HG03439 (cell line): ENCODE results near the gene ITGA7.

ENCODE experiments used
- ATAC-seq: cut with Tn5 transposase; IDR thresholded peaks from one replicate; pipeline ENCODE4 v1.9.1; 2021; ENCODE audit warnings: mild to moderate bottlenecking, moderate library complexity; ENCODE audit not compliant: unreplicated experiment

ITGA7 gene, protein sequence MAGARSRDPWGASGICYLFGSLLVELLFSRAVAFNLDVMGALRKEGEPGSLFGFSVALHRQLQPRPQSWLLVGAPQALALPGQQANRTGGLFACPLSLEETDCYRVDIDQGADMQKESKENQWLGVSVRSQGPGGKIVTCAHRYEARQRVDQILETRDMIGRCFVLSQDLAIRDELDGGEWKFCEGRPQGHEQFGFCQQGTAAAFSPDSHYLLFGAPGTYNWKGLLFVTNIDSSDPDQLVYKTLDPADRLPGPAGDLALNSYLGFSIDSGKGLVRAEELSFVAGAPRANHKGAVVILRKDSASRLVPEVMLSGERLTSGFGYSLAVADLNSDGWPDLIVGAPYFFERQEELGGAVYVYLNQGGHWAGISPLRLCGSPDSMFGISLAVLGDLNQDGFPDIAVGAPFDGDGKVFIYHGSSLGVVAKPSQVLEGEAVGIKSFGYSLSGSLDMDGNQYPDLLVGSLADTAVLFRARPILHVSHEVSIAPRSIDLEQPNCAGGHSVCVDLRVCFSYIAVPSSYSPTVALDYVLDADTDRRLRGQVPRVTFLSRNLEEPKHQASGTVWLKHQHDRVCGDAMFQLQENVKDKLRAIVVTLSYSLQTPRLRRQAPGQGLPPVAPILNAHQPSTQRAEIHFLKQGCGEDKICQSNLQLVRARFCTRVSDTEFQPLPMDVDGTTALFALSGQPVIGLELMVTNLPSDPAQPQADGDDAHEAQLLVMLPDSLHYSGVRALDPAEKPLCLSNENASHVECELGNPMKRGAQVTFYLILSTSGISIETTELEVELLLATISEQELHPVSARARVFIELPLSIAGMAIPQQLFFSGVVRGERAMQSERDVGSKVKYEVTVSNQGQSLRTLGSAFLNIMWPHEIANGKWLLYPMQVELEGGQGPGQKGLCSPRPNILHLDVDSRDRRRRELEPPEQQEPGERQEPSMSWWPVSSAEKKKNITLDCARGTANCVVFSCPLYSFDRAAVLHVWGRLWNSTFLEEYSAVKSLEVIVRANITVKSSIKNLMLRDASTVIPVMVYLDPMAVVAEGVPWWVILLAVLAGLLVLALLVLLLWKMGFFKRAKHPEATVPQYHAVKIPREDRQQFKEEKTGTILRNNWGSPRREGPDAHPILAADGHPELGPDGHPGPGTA

DNA sequence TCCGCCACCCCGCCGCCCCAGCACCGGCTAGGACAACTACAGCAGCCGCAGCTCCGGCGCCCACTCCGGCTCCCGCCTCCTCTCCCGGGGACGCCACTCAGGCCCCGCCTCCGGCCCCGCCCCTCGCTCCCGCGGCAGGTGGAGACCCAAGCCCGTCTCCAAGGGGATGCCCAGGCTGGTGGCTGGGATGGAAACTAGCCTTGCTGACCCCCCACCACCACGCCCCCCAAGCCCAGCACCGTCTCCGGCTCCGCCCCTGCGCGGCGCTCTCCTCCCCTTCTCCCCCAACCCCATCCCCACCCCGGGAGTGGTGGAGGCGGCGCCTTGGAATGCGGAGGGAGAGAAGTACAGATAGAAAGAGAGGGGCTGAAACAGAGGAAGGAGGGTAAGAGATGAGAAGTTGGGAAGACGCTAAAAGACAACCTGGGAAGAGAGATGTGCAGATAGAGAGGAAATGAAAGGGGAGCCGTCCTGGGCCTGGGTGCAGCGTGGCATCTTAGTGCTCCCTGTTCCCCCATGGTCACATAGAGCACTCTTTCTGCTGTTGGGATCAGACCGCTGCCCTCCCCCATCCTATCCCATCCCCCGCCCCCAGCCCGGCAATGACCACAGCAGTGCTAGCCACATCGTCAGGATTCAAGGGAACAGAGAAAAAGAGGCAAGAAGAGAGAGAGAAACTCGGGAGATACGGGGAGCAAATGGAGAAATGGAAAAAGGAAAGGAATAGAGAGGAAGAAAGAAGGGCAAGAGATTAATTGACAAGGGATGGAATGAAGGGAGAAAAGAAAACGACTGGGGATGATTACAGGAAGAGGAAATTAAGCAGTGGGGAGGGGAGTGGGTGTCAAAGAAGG is at the start of gene ITGA7:
Gene ITGA7 (minus strand): TSS at position 64 of the 854 bp plus-strand sequence. CDS start 222 bp downstream, outside the sequence.
- no peak for ATAC-seq

DNA sequence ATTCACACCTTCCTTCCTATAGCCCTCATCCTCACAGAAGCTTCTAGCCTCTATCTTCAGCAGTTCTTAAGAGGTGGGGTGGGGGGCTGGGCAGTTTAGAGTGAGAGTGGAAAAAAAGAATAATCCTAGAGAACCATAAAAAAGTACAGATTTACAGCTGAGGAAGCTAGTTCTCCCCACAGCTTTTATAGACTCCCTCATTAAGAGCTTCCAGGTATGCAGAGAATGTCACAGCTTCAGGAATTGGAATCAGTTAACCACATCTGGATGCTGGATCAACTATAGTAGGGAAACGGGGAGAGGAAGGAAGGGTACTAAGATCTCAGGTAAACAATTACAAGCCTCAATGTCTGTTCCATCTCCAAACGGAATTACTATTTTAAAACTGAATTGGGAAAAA is 47.5 kb upstream of the ITGA7 start:
- no peak for ATAC-seq

DNA sequence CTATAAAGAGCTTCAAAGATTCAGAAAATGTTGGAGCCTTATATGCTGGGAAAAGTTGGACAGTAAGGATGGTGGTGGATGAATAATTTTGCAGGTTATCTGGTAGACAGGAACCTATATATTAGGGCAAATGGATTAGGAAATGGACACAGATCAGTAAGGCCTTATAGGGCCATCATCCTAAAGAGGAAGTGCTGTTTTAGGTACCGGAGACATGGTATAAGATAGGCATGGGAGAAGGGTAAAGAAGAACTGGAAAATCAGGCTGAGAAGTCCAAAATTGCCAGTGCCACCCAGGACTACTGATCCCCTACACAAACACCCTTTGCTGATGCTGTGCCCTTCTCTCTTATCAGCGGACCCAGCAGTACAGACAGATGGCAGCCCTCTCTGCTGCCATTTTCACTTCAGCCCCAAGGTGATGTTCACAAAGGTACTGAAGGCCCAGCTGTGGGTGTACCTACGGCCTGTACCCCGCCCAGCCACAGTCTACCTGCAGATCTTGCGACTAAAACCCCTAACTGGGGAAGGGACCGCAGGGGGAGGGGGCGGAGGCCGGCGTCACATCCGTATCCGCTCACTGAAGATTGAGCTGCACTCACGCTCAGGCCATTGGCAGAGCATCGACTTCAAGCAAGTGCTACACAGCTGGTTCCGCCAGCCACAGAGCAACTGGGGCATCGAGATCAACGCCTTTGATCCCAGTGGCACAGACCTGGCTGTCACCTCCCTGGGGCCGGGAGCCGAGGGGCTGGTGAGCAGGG is 40.7 kb upstream of the ITGA7 start:
- no peak for ATAC-seq

DNA sequence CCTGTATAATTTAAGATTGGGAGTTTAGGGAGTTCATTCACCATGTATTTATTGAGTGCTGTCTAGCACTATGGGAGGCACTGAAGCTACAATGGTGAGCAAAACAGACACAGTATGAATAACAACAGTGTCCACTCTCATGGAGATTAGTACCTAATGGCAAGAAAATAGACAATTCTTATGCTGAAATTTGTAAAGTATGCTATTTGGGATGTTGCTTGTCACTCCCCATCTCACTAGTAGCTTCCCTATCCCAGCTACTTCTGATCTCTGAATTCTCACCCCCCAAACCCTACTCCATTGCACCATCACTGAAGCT is 39.2 kb upstream of the ITGA7 start:
- no peak for ATAC-seq

DNA sequence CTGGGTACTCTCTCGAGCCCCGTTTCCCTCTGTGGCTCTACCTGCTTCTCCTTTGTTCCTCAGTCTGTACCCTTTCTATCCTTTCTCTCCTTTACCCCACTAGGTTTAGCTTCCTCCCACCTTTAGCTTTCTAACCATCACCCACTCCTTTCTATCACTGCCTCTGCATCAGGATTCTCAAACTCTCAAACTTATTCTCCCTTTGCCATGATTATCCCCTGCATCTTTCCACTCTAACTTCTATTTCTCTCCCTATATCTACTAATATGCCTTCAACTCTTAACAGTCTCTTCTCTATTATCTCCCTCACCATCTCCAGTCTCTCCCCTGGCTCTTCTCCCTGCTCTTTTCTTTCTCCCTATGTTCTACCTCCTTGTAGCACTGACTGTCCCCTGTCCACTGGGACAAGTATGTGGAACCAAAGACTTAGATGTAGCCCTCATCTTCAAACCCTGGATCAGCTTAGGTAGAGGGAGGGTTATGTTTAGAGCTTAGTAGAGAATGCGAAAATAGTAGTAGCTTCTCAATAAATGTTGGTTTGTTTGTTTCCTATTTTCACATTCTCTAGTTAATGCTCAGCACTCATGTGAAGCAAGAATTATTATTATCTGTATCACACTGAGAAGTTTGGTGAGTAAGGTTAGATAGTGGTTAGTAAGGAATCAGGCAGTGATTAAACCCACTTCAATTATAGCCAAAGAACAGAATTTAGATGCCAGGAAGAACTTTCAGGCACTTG is 38.6 kb upstream of the ITGA7 start:
- no peak for ATAC-seq

DNA sequence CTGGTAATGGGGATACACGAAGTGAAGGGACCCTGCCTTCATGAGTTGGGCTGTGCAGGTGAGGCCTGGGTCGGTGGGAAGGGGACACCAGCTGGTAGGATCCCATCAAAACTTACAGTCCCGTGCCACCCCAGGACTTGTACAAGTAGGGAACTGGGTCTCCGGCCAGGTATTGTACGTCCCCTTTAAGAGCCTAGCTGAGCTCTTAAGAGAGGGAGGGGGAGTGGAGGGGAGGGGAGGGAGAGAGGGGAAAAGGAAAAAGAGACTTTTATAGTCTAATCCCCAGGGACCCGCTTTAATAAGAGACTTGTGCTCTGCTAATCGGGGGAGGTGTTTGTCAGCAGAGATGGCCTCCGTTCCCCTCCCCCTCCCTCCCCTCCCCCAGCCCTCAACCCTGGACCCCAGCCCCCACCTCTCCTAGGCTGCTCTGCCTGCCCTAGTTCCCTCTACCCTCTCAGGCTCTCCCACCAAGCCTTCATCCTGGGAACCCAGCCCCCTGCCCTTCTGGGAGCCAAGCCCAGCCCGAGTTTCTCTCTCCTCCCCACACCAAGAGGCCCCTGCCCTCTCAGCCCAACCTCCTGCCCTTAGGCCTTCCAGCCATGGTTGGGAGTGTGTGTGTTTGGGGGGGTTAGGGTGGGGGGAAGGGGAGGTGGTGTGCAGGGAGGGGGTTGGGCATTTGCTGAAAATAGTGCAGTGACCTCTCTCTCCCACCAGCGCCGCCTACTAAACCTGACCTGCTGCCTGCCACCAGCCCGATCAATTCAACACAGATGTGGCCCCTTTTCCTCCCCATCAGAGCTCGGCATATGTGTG is 37.9 kb upstream of the ITGA7 start:
- ATAC-seq: no peak

DNA sequence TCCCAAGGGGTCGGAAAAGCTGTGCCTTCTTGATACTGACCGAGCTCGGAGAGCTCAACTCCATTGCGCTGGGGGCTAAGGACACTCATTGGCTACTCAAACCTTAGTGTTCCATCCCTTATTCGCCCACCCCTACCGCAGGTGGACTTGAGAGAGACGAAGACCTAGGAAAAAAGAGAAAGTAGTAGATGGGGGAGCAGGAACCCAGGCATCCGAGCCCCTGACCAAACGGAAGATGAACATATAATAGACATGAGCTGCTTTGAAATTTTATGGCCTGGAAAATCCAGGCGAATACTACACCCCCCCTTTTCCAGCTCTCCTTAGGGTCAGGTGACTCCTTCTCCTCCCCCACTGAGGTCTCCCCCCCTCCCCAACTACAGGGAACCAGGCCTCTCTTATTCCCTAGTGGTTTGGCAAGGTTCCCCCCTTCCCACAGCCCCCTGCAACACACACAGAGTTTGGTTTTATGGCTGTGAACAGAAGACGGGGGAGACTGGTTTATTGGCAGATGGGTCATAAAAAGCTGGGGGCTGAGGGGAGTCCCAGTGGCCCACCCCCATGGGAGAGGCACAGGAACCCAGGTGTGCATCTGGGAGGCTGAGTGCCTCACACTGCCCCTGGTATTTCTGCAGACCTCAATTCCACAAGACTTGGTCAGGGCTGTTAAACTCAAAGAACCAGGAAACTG is 36.8 kb upstream of the ITGA7 start:
- no peak for ATAC-seq

DNA sequence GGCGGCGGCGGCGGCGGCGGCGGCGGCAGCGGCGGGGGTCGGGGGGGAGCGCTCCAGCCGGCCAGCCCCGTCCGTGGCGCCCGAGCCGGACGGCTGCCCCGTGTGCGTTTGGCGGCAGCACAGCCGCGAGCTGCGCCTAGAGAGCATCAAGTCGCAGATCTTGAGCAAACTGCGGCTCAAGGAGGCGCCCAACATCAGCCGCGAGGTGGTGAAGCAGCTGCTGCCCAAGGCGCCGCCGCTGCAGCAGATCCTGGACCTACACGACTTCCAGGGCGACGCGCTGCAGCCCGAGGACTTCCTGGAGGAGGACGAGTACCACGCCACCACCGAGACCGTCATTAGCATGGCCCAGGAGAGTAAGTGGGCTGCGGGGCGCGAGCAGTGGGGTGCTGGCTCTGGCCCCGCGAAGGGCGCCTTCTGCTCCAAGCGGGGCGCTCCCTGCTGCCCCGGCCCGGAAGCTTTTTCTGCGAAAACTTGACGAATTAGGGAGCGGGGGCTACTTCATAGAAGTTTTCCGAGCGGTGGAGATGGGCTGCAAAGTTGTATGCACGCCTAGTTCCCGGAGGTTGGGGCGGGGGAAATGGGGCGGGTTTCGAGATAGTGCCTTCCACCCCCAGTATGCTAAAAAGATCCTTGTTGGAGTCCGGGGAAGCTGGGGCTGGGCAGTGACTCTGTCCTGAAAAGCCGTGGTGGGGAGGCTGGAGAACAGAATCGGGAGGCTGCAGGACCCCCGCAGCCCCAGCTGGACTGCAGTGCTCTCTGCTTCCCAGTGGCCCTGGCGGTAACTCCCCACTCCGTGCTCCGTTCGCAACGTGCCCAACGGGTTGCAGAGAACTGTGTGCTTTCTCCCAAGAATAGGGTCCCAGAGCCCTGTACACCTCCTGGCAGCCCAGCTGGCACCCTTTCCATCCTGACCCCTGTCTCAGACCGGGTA is 36.0 kb upstream of the ITGA7 start:
- peak; percentile 48 for ATAC-seq

DNA sequence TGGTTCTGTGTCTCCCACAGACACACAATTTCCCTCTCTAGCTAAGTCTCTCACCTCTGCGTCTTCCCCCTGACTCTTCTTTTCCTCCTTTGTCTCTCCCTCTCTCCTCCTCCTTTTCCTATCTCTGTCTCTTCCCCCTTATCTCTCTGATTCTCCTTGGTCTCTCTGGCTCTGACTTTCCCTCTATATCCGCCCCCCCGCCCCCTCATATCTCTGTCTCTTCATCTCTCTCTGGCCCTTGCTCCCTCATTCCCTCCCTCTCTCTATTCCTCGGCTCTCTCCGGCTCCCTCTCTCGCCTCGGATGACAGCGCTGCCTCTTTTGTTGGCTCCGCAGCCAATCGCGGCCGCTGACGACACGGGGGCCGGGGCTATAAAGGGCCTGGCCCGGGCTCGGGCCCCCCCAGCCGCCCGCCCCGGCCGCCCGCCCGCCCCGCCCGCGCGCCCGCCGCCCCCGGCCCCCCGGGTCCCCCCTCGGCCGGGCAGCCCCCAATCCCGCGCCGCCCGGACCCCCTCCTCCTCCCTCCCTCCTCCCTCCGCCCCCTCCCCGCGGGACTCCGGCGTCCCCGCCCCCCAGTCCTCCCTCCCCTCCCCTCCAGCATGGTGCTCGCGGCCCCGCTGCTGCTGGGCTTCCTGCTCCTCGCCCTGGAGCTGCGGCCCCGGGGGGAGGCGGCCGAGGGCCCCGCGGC is 35.2 kb upstream of the ITGA7 start, which contains the start of gene GDF11:
Gene GDF11 (plus strand): TSS at position 404 of the 687 bp plus-strand sequence. CDS start 195 bp downstream, at position 599.
- ATAC-seq: peak; percentile 38

DNA sequence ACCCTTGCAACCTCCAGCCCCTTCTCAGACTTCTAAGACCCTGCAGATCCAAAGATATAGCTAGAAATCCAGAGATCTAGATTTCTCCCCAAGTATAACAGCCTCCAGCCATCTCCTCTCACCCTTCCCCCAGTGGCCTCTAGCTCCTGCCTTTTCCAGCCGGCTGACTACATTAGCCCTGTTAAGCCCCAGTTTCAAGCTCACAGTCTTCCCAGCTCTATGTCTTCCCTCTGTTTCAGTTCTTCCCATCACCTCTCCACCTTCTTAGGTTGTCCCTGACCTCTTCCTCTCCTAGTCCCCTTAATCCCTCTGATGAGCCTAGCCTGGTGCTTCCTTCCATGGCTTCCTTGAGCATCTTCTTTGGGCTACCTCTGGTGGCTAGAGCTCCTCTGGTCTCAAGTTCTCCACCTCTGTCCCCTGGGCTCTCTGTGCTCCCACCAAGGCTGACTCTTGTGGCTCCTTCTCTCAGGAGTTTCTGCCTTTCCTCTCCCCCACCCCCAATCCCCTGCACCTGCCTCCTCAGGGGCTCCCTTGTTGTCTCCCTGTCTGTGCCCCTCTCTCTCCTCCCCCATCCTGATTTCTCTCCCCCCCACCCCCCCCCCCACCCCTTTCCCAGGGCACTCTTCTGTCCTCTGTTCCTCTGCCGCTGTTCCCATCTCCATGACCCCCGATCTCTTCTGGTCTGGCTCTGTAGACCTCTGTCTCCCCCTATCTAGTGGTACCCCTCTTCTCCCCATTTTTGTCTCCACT is 34.4 kb upstream of the ITGA7 start:
- ATAC-seq: no peak

DNA sequence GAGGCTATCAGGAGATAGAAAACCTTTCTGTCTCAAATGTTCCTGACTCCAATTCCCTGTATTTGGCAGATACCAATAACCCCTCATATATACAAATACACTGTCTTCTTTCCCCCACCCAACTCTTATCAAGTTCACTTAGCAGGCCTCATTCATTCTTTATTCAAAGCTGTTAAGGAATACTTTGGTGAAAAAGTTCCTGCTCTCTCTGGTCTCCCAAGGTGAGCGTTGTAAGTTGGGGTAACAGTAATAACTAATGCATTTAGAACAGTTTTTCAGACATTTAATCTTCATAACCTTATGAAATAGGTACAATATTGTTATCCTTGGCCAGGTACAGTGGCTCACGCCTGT is 31.3 kb upstream of the ITGA7 start:
- ATAC-seq: no peak

DNA sequence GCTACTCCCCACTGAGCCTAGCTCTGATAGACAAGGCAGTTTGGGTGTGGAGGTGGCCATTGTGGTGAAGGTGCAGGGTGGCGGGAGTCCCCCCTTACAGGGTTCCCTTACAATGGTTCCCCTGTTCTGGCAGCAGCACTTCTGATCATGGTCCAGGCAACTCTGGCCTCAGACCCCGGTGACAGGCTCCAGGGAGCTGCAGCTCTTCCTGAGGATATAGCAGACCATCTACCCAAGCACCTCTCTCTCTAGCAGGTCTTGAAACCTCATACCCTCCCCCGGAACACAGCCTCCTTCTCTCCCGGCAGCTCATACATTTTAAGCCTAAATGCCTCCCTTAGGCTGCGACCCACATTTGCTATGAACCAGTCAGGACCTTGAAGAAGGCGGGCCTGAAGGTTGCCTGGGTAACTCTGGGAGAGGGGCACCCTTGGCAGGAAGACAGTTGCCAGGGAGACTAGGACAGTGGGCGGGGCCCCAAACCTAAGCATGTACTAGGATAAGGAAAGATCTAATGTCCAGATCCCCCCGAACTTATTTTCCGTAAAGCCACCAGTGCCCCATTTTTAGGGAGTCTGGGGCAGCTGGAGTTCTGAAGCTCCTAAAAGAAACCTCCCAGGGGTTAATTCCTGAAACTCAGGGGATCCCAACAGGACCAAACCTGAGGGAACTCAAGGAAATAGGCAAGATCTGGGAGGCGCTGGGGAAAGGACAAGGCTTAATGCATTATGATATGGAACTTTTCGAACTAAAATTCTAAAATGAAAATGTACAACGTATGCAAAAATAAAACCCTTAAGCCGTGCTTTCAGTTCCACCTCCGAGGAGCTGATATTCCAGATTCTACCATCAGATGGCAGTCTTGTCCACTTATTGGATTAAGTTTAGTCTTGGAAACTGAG is 30.7 kb upstream of the ITGA7 start:
- peak; percentile 86 for ATAC-seq

DNA sequence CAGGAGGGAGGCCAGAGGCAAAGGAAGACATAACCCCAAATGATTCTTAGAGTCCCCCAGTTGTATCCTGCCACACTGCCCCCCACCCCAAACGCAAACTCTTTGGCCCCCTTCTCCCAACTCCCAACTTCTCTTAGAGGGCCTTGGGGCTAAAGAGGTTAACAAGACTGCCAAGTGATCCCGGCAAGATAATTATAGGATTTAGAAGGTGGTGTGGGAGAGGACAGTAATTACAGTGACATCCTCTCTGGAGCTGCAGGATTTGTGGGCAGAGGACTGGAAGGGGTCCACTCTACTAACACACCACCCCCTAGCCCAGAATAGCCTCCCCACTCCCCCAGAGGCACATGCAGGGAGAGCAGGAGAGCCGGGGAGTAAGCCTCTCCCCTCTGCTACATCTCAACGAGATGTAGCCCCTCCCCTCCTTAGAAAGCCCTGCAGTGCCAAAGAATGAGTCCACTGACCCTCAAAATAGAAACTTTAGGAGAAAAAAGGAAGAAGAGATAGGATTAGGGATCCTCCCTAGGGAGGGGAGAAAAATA is 29.9 kb upstream of the ITGA7 start:
- no peak for ATAC-seq
